Neutrophil (primary cell): ENCODE results near the gene UGP2.

ENCODE experiments used
- H3K27ac ChIP-seq: fragments of 200-600 bp; sonication (generic); 2 replicates; pipeline ENCODE4 v1.5.1; 2016; ENCODE audit warnings: mild to moderate bottlenecking, moderate library complexity
- H3K27me3 ChIP-seq: fragments of 200-600 bp; sonication (generic); 2 replicates; pipeline ENCODE4 v1.6.0; 2016; ENCODE audit warnings: mild to moderate bottlenecking
- H3K36me3 ChIP-seq: fragments of 200-600 bp; sonication (generic); 2 replicates; pipeline ENCODE4 v1.5.1; 2017
- H3K4me1 ChIP-seq, 2 experiments: fragments of 200-600 bp in 1 of 2; sonication (generic) in 1 of 2; 1 replicate in 1 of 2; 2 replicates in 1 of 2; pipeline versions ENCODE4 v1.5.1 to v1.6.1; 2013 to 2016; ENCODE audit warnings: low read depth in 1 of 2, low read length in 1 of 2, mild to moderate bottlenecking in 1 of 2, moderate library complexity in 1 of 2; ENCODE audit not compliant: control insufficient read depth in 1 of 2, insufficient read depth in 1 of 2
- H3K4me3 ChIP-seq, 2 experiments: fragments of 200-600 bp in 1 of 2; sonication (generic) in 1 of 2; 1 replicate in 1 of 2; 2 replicates in 1 of 2; pipeline ENCODE4 v1.5.1; 2013 to 2016; ENCODE audit warnings: low read depth in 1 of 2, low read length in 1 of 2, mild to moderate bottlenecking in 1 of 2, moderate library complexity in 1 of 2
- H3K9me3 ChIP-seq: fragments of 200-600 bp; sonication (generic); 2 replicates; pipeline ENCODE4 v1.5.1; 2016
- TF ChIP-seq, protein P1 (sequence below): fragments of 200-600 bp; sonication (generic); IDR thresholded peaks from 2 replicates; pipeline ENCODE4 v1.5.1; 2016; ENCODE audit warnings: antibody characterized with exemption

The UGP2 gene

DNA sequence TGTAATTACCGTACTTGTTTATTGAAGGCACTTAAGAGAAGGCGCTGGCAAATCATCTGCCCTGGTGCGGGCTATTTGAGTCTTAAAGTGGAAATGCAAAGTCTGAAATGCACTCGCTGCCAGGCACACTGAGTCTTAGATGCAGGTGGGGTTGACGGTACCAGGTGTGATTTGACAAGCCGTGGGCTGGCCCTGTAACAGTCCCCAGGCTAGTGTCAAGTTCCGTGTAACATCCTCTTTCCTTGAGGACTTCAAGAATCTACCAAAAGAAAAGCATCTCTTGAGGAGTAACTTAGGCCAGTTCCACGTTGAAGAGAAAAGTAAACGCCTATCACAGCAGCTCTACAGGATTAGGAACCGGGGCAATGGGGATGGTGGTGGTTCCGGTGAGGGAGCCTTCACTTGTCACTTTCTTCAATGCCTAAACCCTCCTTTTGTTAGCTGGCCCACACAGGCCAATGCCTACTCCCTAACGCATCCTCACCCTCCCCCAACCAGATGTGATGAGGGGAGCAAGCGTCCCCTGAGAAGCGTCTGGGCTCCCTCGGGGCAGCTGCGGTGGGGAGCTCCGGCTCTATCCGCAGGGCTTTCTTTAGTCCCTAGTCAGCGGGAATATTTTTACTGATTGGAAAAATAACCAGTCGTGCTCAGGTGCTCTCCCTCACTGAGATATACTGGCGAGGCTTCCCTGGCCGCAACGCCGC, 1.5 kb upstream of the UGP2 start:
- Histone ChIP-seq H3K27ac (peak overlapping the region; percentile 94), H3K36me3 (no peaks in the 10 kb centered on the region), H3K9me3 (no peaks in the 10 kb centered on the region), H3K27me3 (no peaks in the 10 kb centered on the region), H3K4me3 (peak overlapping the region; percentile 89 to 93), H3K4me1 (peaks cover 78 to 81% of the 10 kb centered on the region in 2 experiments)
- TF ChIP-seq, protein P1, sequence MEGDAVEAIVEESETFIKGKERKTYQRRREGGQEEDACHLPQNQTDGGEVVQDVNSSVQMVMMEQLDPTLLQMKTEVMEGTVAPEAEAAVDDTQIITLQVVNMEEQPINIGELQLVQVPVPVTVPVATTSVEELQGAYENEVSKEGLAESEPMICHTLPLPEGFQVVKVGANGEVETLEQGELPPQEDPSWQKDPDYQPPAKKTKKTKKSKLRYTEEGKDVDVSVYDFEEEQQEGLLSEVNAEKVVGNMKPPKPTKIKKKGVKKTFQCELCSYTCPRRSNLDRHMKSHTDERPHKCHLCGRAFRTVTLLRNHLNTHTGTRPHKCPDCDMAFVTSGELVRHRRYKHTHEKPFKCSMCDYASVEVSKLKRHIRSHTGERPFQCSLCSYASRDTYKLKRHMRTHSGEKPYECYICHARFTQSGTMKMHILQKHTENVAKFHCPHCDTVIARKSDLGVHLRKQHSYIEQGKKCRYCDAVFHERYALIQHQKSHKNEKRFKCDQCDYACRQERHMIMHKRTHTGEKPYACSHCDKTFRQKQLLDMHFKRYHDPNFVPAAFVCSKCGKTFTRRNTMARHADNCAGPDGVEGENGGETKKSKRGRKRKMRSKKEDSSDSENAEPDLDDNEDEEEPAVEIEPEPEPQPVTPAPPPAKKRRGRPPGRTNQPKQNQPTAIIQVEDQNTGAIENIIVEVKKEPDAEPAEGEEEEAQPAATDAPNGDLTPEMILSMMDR = no peak

DNA sequence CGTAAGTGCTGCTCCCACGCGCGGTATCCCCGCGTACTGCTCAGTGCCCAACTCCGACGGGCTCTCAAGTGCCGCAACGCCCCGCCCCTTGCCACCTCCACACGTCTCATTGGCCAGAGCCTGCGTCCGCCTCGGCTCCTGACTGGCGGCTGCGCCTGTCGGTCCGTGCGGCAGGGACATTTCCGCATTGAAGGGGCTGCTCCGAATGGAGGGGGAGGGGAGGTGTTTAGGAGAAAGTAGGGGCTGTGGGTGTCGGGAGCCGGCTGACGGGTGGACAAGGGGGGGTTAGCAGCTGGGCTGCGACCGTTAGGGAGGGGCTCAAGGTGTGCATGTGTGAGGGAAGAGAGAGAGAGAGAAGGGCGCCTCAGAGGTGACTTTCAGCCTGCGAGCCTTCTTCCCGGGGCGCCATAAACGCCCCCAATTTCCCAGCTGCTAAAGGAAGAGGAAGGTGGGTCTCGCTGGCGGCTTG, 877 bp upstream of the UGP2 start:
- Histone ChIP-seq H3K36me3 (no peaks in the 10 kb centered on the region), H3K9me3 (no peaks in the 10 kb centered on the region)

DNA sequence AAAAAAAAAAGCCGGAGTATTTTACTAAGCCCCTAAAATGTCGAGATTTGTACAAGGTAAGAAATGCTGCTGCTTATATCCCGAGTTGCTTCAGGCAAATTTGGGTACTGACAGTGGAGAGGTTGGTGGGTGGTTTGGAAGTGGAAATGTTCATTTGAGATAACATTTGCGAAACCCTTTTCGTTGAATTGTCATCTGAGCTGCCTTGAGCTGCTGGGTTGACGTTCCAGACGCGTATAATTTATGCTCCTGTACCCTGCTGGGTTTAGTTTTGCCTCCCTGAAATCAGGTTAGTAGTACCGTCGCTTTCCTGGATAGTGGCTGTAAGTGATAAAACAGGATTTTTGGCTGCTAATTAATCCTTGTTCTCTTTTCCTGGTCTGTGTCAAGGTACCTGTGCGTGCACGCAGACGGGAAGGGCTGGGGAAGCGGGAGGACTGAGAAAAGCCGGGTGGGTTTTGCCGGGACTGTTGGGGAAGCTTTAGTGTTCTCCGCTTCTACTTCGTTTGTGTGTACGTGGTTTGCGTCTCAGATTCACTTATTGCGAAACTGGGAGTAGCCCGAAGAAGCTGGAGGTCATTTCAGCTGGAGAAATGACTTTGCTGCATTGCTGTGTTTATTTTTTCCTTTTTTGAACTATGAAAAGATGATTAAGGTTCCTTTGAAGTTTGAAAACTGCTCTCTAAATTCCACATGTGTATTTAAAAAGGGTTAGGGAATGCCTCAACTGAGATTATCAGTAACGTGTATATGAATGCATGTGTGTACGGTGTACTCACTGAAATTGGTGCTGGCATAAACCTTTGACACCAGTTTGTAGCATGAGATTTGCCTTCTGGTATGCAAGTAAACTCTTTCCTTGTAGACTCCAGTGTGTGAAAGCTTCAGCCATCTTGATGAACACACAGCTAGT, 709 bp downstream of the UGP2 start:
- Histone ChIP-seq H3K27ac (peak overlapping the region; percentile 94), H3K27me3 (no peaks in the 10 kb centered on the region), H3K4me1 (peaks cover 77 to 80% of the 10 kb centered on the region in 2 experiments), H3K4me3 (peak overlapping the region; percentile 89 to 93), H3K36me3 (no peaks in the 10 kb centered on the region), H3K9me3 (no peaks in the 10 kb centered on the region)
- TF ChIP-seq, protein P1 = no peak

More for the DNA sequence above, 877 bp upstream of the UGP2 start:
- H3K27ac ChIP-seq = peak overlapping the region; percentile 94
- TF ChIP-seq, protein P1 = peak; percentile 78
- peak overlapping the region; percentile 89 to 93 for H3K4me3 ChIP-seq
- H3K4me1 ChIP-seq = peaks cover 80 to 83% of the 10 kb centered on the region in 2 experiments
- H3K27me3 ChIP-seq = no peaks in the 10 kb centered on the region

DNA sequence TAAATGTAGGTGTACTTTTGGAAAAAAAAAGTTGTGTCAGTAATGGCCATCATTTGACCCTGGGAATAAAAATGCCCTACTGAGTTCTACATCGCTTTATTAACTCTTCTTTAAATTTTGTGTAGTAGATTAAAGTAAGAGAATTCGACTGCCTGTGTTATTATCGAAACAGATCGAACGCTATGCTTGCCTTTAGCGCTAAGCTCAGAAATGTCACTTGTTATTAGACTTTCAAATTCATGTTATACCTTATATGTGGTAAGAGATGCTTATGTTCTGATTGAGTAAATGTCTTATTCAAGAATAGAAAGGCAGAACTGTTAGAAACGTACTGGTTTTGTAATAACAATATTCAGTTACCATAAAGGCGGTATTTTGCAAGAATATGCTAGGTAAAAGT, 1.4 kb downstream of the UGP2 start:
- TF ChIP-seq, protein P1 = no peak
- Histone ChIP-seq H3K36me3 (no peaks in the 10 kb centered on the region), H3K4me1 (peaks cover 70 to 80% of the 10 kb centered on the region in 2 experiments), H3K27me3 (no peaks in the 10 kb centered on the region), H3K4me3 (peak overlapping the region; percentile 89 to 93), H3K9me3 (no peaks in the 10 kb centered on the region), H3K27ac (peak overlapping the region; percentile 94)

DNA sequence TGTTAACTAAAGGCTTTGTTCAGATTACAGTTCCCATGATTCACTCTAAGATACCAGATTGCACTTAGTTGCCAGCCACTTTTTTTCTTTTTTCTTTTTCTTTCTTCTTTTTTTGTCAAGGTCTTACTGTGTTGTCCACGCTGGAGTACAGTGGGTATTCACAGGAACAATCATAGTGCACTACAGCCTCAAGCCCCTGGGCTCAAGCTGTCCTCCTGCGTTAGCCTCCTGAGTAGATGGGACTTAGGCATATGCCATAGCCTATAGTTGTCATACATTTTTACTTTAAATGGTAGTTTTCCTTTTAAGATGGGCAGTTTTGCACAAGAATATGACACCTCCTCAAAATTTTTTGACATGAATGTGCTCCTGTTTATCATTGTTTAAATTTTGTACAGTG, 2.1 kb downstream of the UGP2 start:
- Histone ChIP-seq H3K36me3 (no peaks in the 10 kb centered on the region), H3K27me3 (no peaks in the 10 kb centered on the region), H3K27ac (peak overlapping the region; percentile 94), H3K4me3 (peak overlapping the region in 1 of 2 experiments; percentile 12), H3K9me3 (no peaks in the 10 kb centered on the region), H3K4me1 (peaks cover 63 to 78% of the 10 kb centered on the region in 2 experiments)
- TF ChIP-seq, protein P1 = no peak
